Esophagus muscularis mucosa (tissue), 4 donors: ENCODE measurements around the gene CBLN3.

Experiments used
- EP300 ChIP-seq: sonication (generic); formaldehyde crosslinking; IDR thresholded peaks from one replicate; pipeline ENCODE4 v1.6.1; 2017; ENCODE audit warnings: antibody characterized with exemption
- POLR2A ChIP-seq: fragments of 450-650 bp; IDR thresholded peaks from one replicate; pipeline ENCODE4 v1.6.1; 2017; ENCODE audit warnings: antibody characterized with exemption, moderate library complexity, mild to moderate bottlenecking, low read depth
- POLR2AphosphoS5 ChIP-seq, 2 donors: sonication (generic); formaldehyde crosslinking; IDR thresholded peaks; one replicate each; pipeline ENCODE4 v1.6.1; 2017; ENCODE audit warnings: antibody characterized with exemption in 2 of 2
- TF ChIP-seq, protein P1 (sequence below), 3 experiments: fragments of 200-600 bp in 2 of 3; fragments of 450-650 bp in 1 of 3; sonication (generic) in 2 of 3; IDR thresholded peaks; one replicate each; pipeline ENCODE4 v1.5.1; 2017 to 2019; ENCODE audit warnings: antibody characterized with exemption in 3 of 3, mild to moderate bottlenecking in 2 of 3, moderate library complexity in 1 of 3

GRCh38 chr14:24414732-24415420 is 14.6 kb downstream of the CBLN3 start:
- TF ChIP-seq, protein P1, sequence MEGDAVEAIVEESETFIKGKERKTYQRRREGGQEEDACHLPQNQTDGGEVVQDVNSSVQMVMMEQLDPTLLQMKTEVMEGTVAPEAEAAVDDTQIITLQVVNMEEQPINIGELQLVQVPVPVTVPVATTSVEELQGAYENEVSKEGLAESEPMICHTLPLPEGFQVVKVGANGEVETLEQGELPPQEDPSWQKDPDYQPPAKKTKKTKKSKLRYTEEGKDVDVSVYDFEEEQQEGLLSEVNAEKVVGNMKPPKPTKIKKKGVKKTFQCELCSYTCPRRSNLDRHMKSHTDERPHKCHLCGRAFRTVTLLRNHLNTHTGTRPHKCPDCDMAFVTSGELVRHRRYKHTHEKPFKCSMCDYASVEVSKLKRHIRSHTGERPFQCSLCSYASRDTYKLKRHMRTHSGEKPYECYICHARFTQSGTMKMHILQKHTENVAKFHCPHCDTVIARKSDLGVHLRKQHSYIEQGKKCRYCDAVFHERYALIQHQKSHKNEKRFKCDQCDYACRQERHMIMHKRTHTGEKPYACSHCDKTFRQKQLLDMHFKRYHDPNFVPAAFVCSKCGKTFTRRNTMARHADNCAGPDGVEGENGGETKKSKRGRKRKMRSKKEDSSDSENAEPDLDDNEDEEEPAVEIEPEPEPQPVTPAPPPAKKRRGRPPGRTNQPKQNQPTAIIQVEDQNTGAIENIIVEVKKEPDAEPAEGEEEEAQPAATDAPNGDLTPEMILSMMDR (IDR thresholded peaks at IDR 0.05), result no peak
- TF ChIP-seq POLR2A, result no peak
- TF ChIP-seq POLR2AphosphoS5 (IDR thresholded peaks at IDR 0.05), result no peak
- TF ChIP-seq EP300, result no peak
